ENCODE measurements around the gene ETV1.

ETV1 gene

GRCh38 chr7:13915891-13916290 lies 73.6 kb downstream of the ETV1 start:
- Histone ChIP-seq H3K27me3 (ENCODE audit: control insufficient read depth, low read length) (no peaks in the 10 kb centered on the region), H3K27ac (ENCODE audit: low read depth, low read length) (no peak overlapping the region), H3K79me2 (ENCODE audit: control insufficient read depth, low read length) (no peaks in the 10 kb centered on the region), H3K9me3 (ENCODE audit: control insufficient read depth, insufficient read depth, low read length) (peaks cover 4% of the 10 kb centered on the region; the same call in 1 of the 2 replicates), H3K36me3 (ENCODE audit: control insufficient read depth, low read length) (no peaks in the 10 kb centered on the region), H3K4me3 (ENCODE audit: low read length) (no peak overlapping the region), H3K4me1 (ENCODE audit: control insufficient read depth, low read length) (no peaks in the 10 kb centered on the region), H3F3A (ENCODE audit: control insufficient read depth, insufficient read depth) (no peaks in the 10 kb centered on the region), H4K20me1 (ENCODE audit: control insufficient read depth, insufficient read depth, low read depth, low read length) (no peaks in the 10 kb centered on the region), H3K4me2 (ENCODE audit: low read length) (no peak overlapping the region), H3K9me2 (replicated peaks; ENCODE audit: control insufficient read depth, low read length) (no peaks in the 10 kb centered on the region; the same call in 1 of the 2 replicates)
- TF ChIP-seq CTCF (IDR thresholded peaks at IDR 0.05; ENCODE audit: low read depth, low read length, poor library complexity, severe bottlenecking): no peak
- no peak for TF ChIP-seq EZH2phosphoT487 (IDR thresholded peaks at IDR 0.05; ENCODE audit: borderline replicate concordance, low read length)

- Histone ChIP-seq H3K27me3 (ENCODE audit: control insufficient read depth, low read length) (no peaks in the 10 kb centered on the region), H3K4me1 (ENCODE audit: control insufficient read depth, low read length) (no peaks in the 10 kb centered on the region), H3K4me2 (ENCODE audit: low read length) (no peak overlapping the region), H3K36me3 (ENCODE audit: control insufficient read depth, low read length) (no peaks in the 10 kb centered on the region), H3K27ac (ENCODE audit: low read depth, low read length) (no peak overlapping the region), H3K4me3 (ENCODE audit: low read length) (no peak overlapping the region), H3F3A (ENCODE audit: control insufficient read depth, insufficient read depth) (no peaks in the 10 kb centered on the region), H3K79me2 (ENCODE audit: control insufficient read depth, low read length) (no peaks in the 10 kb centered on the region), H3K9me3 (ENCODE audit: control insufficient read depth, insufficient read depth, low read length) (peaks cover under 1% of the 10 kb centered on the region; the same call in 1 of the 2 replicates), H4K20me1 (ENCODE audit: control insufficient read depth, insufficient read depth, low read depth, low read length) (no peaks in the 10 kb centered on the region), H3K9me2 (replicated peaks; ENCODE audit: control insufficient read depth, low read length) (no peaks in the 10 kb centered on the region; the same call in 1 of the 2 replicates)
- no peak for TF ChIP-seq EZH2phosphoT487 (IDR thresholded peaks at IDR 0.05; ENCODE audit: borderline replicate concordance, low read length)
- no peak for TF ChIP-seq CTCF (IDR thresholded peaks at IDR 0.05; ENCODE audit: low read depth, low read length, poor library complexity, severe bottlenecking)
Measured at GRCh38 chr7:13912715-13913278, 76.7 kb downstream of the ETV1 start.

- Histone ChIP-seq H3F3A (ENCODE audit: control insufficient read depth, insufficient read depth) (no peaks in the 10 kb centered on the region), H3K36me3 (ENCODE audit: control insufficient read depth, low read length) (no peaks in the 10 kb centered on the region), H3K4me1 (ENCODE audit: control insufficient read depth, low read length) (no peaks in the 10 kb centered on the region), H3K79me2 (ENCODE audit: control insufficient read depth, low read length) (no peaks in the 10 kb centered on the region), H3K4me2 (ENCODE audit: low read length) (no peak overlapping the region), H3K27ac (ENCODE audit: low read depth, low read length) (no peak overlapping the region), H3K4me3 (ENCODE audit: low read length) (no peak overlapping the region), H4K20me1 (ENCODE audit: control insufficient read depth, insufficient read depth, low read depth, low read length) (no peaks in the 10 kb centered on the region), H3K9me3 (ENCODE audit: control insufficient read depth, insufficient read depth, low read length) (no peaks in the 10 kb centered on the region; the same call in 1 of the 2 replicates), H3K27me3 (ENCODE audit: control insufficient read depth, low read length) (no peaks in the 10 kb centered on the region), H3K9me2 (replicated peaks; ENCODE audit: control insufficient read depth, low read length) (no peaks in the 10 kb centered on the region; the same call in 1 of the 2 replicates)
- TF ChIP-seq CTCF (IDR thresholded peaks at IDR 0.05; ENCODE audit: low read depth, low read length, poor library complexity, severe bottlenecking) (no peak), EZH2phosphoT487 (IDR thresholded peaks at IDR 0.05; ENCODE audit: borderline replicate concordance, low read length) (no peak)
Measured at GRCh38 chr7:13911909-13912308, 77.6 kb downstream of the ETV1 start.
